Skin of body (tissue), 2 donors: ENCODE data around the gene NOS1. TPM values are rescaled to one million over a fixed set of nuclear protein-coding genes. Genes with fewer than 3 reads are reported as not detected.
"Not testable (repeated sequence)": the region's sequence is repeated elsewhere in the genome, so short reads cannot be mapped to it uniquely, and the experiment has no call there.

Source experiments
- DNase-seq: peaks from one replicate; lab custom pipeline; 2025; lab: John Stamatoyannopoulos, UW
- total RNA-seq: library from RNA; depleted of rRNA; stranded (reverse); fragments of >200 nt; gene quantifications from one replicate; pipeline ENCODE4 v1.2.3, GENCODE V29; 2014

NOS1 gene
- total RNA-seq: 1.7 TPM

DNA sequence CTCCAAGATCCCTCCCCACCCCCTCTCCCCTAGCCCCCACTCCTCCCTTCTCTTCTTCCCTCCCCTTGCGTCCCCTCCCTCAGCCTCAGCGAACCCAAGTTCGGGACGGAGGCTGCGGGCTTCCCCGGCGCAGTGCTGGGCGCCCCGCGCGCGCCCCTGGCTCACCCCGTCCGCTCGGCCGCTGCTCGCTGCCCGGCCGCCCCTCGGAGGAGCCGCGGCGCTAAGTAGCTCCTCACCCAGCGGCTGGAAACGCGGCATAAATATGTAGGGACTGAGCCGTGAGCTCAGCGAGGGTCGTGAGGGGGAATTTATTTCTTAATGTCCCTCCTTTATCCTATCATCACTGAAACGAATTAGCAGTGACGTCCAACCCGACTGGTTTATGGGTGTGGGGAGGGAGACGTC lies at the start of gene NOS1:
TSS of gene NOS1 (minus strand) at position 280 of the 405 bp plus-strand sequence. CDS start 30,557 bp downstream, outside the sequence.
- DNase-seq: no peak

DNA sequence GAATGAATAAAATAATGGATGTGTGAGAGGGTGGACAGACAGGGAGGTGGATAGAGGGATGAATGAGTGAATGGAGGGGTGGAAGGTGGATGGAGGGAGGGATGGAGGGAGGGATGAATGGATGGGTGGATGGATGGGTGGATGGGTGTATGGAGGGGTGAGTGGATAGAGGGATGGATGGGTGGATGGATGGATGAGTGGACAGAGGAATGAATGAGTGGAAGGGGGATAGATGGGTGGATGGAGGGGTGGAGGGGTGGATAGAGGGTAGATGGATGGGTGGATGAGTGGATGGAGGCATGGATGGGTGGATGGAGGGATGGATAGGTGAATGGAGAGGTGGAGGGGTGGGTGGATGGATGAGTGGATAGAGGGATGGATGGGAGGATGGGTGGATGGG lies 47.9 kb upstream of the NOS1 start:
- DNase-seq: no peak

DNA sequence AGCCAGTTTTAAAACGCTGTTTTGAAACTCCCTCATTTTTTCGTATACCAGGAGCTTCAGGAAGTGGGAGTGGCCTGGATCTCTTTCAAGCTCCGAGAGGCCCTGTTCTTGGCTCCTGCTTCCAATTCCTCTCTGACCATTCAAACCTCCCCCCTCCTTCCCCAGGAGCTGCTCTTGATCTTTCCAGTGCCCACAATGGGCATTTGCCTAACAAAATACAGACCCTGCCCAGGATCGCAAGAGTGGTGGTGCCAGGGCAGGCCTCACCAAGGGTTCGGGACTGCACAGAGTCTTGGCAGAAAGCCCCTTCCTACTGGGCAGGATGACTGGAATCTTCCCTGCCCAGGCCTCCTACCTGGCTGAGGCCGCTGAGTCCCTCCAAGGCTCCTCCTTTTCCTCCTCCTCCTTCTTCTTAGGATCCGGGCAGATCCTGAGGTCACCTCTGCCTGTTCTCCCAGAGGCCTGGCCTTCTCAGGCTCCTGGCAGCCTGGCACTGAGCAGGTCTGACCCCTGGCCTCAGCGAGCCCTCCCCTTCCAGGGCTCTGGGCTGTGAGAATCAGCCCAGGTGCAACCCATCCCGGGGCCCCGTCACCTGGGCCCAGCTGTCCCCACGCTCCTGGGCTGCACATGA lies 46.9 kb upstream of the NOS1 start:
- peak; percentile 46 for DNase-seq

DNA sequence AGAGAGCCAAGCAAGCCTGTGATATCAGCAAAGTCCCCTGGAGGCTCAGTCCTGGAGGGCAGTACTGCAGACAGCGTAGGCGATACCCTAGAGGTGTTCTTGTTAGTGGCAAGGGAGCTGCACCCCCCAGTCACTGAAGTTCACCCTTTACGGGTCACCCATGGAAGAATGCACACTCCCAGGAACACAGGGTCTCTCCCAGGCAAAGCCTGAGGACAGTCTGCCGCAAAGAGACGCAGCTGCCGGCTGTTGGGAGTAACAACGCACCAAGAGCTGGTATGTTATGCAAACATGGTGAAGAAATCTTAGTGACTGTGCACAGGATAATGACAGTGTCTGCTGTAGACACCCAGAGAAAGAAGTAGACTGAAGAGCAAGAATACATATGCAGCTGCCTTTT lies 43.5 kb upstream of the NOS1 start:
- no peak for DNase-seq

DNA sequence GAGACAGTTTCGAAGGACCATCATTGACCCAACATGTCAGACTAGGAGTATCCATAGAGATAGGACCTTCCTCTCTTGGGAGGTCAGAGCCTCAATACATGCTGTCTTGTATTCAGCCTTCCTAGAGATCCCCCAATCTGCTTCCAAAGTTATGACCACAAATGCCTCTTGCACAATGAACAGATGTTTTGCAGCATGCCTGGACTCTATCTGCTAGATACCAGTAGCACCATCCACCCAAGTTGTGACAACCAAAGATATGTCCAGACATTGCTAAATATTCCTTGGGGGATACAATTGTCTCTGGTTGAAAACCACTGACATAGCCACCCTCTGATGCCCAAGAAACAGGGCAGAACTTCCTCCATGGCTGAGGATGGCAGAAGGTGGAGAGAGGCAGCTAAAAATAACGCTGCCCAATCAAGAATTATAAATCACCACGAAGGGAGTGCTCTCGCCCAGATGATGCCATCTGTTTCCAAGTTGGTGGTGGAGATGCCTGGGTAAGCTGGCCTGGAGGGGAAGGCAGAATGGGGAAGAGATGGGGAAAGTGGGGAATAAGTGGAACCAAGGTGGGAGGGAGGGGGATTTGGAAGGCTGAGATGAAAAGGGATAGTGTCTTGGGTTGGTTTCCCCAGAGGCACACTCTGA lies 42.9 kb upstream of the NOS1 start:
- DNase-seq: no peak

DNA sequence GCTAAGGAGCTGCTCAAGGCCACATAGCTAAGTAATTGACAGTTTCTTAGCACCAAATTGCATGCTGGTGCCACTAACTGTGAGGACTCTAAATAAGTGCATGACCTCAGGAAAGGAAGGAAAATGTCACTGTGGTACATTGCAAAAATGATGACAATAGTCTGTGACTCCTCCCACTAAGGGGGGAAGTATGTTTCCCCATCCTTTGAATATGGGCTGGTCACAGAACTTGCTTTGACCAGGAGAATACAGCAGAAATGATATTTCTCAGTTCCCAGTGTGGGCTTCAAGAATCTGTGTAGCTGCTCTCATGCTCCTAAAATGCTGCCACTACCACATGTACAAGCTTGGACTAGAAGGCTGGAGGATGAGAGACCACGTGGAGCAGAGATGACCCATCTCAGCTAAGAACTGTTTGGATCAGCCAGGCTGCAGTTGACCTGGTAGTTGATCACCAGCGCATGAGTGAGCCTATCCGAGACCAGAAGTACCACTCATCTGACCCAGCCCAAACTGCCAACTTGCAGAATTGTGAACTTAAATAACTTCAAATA lies 42.2 kb upstream of the NOS1 start:
- no peak for DNase-seq

DNA sequence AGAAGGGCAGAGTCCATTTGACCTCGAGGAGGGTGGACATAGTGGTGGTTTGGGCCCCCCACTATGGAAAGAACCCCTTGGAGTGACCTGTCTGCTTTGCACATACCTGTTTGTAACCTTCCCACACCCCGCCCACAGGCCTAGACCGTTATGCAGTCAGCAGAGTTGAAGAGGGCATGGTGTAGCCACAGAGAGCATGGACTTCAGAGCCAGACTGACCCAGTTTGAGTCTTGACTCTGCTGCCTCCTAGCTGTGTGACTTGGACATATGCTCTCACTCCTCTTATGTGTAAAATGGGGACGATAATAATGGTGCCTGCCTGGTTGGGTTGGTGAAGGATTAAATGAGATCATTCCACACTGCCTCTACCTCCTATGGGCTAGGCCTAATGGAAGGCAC lies 40.9 kb upstream of the NOS1 start:
- no peak for DNase-seq

DNA sequence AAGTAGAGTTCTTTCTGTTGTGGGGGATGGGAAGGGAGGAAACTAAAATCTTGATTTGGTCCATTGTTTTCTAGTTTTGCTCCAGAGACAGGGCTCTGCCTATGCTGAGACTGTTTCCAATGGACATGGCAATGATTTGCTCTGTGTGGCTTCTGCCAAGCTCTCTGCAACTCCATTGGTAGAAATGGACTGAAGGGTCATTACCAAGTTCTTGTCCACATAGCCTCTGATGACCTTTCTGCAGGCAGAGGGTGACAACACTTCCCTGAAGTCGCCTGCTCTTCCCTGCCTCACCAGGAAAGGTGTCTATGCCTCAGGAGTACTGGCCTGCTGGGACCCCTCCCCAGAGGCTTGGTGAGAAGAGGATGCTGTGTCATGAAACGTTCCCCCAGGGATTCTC lies 39.5 kb upstream of the NOS1 start:
- no peak for DNase-seq

DNA sequence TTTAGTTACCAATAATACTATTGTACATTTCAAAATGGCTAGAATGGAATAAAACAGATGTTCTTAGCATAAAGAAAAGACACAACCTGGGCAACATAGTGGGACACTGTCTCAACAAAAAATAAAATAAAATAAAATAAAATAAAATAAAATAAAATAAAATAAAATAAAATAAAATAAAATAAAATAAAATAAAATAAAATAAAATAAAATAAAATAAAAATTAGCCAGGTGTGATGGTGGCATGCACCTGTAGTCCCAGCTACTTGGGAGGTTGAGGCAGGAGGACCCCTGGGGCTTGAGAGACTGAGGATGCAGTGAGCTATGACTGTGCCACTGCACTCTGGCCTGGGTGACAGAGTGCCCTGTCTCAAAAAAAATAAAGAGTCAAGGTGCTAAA lies 37.1 kb upstream of the NOS1 start:
- DNase-seq: not testable (repeated sequence)

DNA sequence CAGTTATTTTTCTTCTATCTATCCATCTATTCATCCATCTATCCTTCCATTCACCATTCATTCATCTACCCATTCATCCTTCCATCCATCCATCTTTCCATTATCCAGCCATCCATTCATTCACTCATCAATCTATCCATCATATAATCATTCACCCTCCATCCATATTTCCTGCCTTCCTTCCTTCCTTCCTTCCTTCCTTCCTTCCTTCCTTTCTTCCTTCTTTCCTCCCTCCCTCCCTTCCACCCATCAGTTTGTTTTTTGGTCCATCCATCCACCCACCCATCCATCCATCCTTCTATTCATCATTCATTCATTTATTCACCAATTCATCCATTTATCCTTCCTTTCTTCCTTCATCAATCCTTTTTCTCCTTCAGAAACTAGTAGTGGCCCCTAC lies 34.3 kb upstream of the NOS1 start:
- DNase-seq: no peak

DNA sequence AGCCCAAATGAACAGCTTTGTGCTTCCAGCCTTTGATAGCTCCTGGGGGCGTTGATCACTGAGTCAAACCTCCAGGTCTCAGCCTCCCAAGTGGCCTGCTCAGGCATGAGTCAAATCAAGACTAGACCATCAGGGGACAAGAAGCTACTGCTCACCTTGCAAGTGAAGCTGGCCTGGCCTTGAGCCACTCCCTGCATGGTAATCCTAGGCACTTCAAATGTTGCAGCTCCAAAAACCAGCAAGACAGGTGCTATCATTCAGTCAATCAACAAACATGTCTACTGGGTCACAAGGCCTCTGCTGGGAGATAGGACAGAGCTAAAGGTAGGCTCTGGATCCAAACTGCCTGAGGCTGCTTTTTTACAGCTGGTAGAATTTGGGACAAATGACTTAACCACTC lies 33.1 kb upstream of the NOS1 start:
- DNase-seq: no peak

DNA sequence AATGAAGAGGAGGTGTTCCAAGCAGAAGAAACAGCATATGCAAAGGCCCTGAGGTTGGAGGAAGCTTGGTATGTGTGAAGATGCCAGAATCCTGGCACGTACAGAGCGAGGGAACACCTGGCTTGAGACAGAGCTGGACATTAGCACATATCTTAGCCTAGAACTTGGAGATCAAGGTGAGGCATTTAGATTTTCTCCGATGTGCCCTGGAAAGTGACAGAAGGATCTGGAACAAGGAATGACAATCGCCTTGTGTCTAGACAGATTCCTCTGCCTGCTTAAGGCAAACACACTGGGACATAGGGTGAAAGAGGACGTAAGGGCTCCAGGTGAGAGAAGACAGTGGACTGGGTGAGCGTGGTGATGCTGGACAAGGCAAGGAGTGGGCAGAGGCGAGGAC lies 32.2 kb upstream of the NOS1 start:
- no peak for DNase-seq

DNA sequence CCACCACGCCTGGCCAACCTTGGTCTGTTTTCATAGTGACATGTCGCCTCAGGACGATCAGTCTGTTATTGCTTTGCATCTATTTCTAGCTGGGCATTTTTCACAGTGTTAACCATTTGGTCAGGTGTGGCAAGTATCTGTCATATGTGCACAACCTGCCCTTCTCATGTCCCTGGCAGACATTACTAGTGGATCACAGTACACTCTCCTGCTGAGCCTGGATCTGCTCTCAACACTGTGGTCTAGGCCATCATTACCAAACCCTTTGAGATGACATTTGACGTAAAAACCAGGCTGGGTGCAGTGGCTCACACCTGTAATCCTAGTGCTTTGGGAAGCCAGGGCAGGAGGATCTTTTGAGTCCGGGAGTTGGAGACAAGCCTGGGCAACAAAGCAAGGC lies 29.4 kb upstream of the NOS1 start:
- DNase-seq: no peak

DNA sequence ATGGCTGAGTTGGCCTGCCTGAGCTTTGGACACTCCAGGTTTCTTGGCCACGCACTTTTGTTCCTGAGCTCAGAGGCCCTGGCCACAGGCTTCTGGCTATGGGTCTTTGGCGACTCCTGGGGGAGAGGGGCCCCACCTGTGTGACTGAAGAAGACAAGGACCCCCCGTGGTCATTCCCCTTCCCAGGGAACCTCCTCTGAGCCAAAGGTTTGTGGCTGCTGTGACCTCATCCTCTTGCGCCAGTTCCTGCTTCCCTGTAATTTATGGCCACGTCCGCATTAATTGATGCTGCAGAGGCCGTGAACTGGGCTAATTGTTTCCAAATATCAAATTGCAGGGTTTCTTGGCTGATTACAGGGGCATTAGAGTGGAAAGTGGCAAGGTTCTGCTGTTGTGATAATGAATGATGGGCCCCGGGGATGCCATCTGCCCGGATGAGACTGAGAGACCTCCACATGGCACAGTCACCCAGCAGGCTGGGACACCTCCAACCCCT lies 27.6 kb upstream of the NOS1 start:
- no peak for DNase-seq

DNA sequence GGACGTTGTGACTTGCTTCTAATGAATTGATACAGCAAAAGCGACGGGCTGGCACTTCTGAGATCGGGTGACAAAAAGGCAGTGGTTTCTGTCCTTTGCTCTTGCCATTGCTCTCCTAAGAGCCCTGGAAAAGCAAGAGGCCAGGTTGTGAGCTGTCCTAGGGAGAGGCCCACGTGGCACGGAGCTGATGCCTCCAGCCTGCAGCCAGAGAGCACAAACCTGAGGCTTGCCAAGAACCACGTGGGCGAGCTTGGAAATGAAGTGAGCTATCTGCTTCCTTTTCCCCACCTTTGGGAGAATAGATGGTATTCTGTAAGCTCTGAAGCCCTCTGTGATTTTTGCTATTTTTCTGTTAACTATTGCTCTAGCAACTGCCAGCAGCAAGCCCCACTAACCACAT lies 26.4 kb upstream of the NOS1 start:
- DNase-seq: no peak

DNA sequence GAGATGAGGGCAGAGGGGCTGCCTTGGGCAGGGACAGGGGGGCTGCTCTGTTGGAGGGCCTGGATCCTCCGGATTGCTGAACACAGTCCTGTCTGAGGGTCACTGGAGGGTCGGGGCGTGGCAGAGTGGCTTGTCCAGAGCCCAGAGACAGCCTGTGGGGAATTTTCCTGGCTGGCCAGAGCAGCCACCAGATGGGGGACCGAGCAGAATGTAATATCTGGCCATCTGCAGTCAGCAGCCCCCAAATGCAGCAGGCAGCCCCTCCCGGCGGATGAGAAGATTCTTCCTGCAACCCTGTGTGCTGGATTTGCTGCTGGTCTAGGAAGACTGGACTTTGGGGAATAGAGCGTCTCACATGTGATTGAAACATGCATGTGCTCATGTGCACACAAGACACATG lies 23.3 kb upstream of the NOS1 start:
- DNase-seq: no peak

DNA sequence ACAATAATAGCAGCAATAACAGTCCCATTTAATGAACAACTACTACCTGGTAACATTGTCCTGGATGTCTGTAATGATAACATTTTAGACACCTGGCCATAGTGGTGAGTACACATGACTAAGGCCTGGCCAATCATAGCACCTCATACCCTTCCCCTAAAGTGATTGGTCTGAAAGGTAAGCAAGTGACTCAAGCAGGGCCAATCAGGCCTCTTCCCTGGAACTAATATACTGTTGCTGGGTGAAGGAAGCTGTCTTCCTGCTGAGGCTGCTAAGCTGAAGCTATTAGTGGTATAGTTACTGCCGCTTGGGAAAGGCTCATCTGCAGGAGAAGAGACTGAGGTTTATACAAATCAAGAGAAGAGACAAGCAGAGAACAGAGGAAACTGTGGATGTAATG lies 18.7 kb upstream of the NOS1 start:
- DNase-seq: no peak

DNA sequence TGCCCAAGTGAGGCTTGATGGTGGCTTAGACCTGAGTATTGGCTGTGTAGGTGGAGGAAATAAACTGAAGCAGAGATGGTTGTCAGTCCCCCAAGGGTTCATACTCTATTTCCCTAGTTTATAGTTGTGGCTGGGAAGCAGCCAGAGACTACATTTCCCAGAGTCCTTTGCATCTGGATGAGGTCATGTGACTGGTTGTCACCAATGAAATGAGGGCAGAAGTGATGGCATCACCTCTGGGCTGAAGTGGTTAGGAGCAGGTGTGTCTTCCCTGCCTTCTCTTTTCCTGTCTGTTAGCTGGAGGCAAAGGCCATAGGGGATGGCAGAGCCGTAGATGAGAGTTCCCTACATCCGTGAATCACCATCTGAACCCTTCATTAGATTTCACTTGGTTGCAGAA lies 16.3 kb upstream of the NOS1 start:
- no peak for DNase-seq

DNA sequence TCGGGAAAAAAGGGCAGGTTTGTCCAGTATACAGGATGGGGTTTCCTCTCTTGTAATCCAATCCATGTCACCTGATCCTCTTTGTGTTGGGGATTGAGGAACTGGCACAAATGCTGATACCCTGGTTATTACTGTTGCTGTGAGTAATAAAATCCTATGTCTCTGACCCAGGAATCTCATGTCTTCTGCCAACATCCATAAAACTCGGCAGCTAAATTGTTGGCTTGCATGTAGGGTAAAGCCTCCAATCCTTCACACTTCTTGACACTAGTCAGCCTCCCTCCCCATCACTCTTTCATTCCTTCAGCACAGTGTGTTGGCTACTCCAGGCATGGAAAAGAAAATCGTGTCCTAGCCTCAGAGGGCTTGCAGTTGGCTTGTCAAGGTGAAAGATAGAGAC lies 9.2 kb upstream of the NOS1 start:
- no peak for DNase-seq

DNA sequence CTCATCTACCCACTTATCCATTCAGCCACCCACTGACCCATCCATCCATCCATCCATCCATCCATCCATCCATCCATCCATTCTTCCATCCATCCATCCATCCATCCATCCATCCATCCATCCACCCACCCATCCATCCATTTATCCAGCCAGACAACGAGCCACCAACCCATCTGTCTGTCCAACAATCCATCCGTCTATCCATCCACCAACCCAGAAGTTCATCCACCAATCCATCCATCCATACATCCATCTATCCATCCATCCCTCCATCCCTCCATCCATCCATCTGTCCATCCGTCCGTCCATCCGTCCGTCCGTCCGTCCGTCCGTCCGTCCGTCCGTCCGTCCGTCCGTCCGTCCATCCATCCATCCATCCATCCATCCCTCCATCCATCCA lies 8.6 kb upstream of the NOS1 start:
- DNase-seq: not testable (repeated sequence)

DNA sequence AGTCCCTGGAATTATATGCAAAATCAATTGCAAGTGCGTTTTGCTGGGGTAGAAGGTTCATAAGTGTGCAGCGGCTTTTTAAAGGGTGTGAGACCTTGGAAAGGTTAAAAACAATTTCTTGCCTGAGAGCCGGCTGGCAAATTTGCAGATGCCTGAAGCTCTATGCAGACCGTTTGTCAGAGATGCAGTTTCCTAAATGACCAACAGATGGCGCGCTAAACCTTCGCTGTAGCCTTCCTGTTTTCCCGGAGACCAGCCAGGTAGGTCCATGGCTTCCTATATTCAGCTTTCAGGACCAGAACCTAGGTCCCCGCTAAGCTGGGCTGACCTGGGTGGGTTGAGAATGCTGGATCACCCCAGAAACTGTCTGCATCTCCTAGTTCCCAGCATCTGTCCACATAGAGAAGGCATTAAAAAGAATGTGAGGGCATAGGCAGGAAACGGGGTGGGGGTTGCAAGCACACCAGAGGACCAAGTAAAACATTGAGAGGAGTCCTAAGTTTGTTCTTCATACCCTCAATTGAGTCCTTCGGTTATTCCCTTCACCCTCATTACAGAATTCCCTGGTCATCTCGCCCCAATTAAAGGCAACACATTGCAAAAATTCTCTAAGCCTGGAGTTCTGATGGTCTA lies 5.7 kb upstream of the NOS1 start:
- peak; percentile 25 for DNase-seq

DNA sequence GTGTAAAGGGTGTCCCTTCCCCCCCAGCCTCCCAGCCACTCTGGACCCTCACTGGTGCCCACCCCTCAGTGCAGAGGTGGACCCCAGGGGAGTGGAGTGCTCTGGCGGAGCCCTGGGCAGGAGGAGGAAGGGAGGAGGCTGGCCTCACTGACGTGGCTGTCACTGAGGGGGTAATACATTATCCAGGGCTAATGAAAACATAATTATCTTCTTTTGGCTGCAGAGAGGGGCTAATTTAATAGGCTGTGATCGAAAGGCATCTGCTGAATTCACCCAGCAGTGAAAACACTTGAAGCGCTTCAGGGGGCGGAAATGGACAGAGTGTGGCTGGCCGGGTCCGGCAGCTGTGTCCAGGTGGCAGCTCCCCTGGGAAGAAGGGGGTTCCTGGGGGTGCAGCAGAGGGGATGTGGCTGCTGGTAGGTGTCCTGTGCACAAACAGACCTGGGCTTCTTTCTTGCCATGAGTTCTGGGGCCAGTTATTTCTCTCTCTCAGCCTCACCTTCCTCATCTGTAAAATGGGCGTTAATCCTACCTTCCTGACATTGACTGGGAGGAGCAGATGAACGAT lies 3.7 kb upstream of the NOS1 start:
- no peak for DNase-seq
